Stimulated activated CD8-positive, alpha-beta memory T cell treated with anti-CD3 and anti-CD28 coated beads, Interleukin-4, amount 100 ng/mL, for 4 hours (primary cell): ENCODE data around the gene PPP1R37.

Source experiments
- DNase-seq, 2 donors: peaks; one replicate each; pipeline ENCODE4 v3.0.0-alpha.2; 2020; ENCODE audit warnings: low read depth in 2 of 2, low spot score in 1 of 2

PPP1R37 gene

GRCh38 chr19:45151821-45152503, 59.0 kb downstream of the PPP1R37 start:
- DNase-seq = no peak

GRCh38 chr19:45152504-45153338, 59.7 kb downstream of the PPP1R37 start:
- peak in 1 of 2 donors; percentile 34 for DNase-seq

GRCh38 chr19:45153339-45154063, 60.5 kb downstream of the PPP1R37 start:
- DNase-seq = peak in 1 of 2 donors; percentile 12

- DNase-seq = no peak
Measured at GRCh38 chr19:45154064-45154827, 61.3 kb downstream of the PPP1R37 start.

- DNase-seq = no peak
Measured at GRCh38 chr19:45156011-45156630, 63.1 kb downstream of the PPP1R37 start.

GRCh38 chr19:45156751-45157150, 63.8 kb downstream of the PPP1R37 start:
- no peak for DNase-seq

- no peak for DNase-seq
Measured at GRCh38 chr19:45158503-45159209, 65.7 kb downstream of the PPP1R37 start.

- no peak for DNase-seq
Measured at GRCh38 chr19:45159210-45159970, 66.4 kb downstream of the PPP1R37 start.

GRCh38 chr19:45159971-45160324, 67.0 kb downstream of the PPP1R37 start:
- no peak for DNase-seq

- DNase-seq = no peak
Measured at GRCh38 chr19:45160870-45161737, 68.1 kb downstream of the PPP1R37 start, which contains the start of gene NKPD1. Gene NKPD1 (minus strand): TSS chr19:45160982. CDS start chr19:45160150, 832 bp downstream.

- DNase-seq = no peak
Measured at GRCh38 chr19:45161738-45162607, 69.0 kb downstream of the PPP1R37 start.

- DNase-seq = no peak
Measured at GRCh38 chr19:45162608-45163143, 69.7 kb downstream of the PPP1R37 start.

GRCh38 chr19:45163156-45163555, 70.2 kb downstream of the PPP1R37 start:
- no peak for DNase-seq

GRCh38 chr19:45163751-45164460, 70.9 kb downstream of the PPP1R37 start:
- no peak for DNase-seq

GRCh38 chr19:45164577-45165335, 71.8 kb downstream of the PPP1R37 start:
- DNase-seq = no peak
